AG10803 (cell line): ENCODE results near the gene TAS1R2.

ENCODE experiments used
- DNase-seq: peaks from one replicate; pipeline ENCODE4 v3.0.0; 2010; ENCODE audit warnings: low read depth
- H3K4me3 ChIP-seq: 2 replicates; pipeline ENCODE4 v1.5.1; 2011; ENCODE audit warnings: mild to moderate bottlenecking, low read length, control low read depth
- CTCF ChIP-seq: conservative IDR thresholded peaks from 2 replicates; pipeline ENCODE4 v1.5.1; 2011; ENCODE audit warnings: mild to moderate bottlenecking, low read length, control low read depth, inconsistent platforms

Gene TAS1R2

GRCh38 chr1:18879791-18880309, 20.4 kb upstream of the TAS1R2 start:
- TF ChIP-seq CTCF = no peak
- no peak for DNase-seq
- no peak overlapping the region for H3K4me3 ChIP-seq

- no peak overlapping the region for H3K4me3 ChIP-seq
- no peak for DNase-seq
- no peak for TF ChIP-seq CTCF
Observed at GRCh38 chr1:18879215-18879790, 19.8 kb upstream of the TAS1R2 start.

GRCh38 chr1:18878538-18879214, 19.2 kb upstream of the TAS1R2 start:
- H3K4me3 ChIP-seq = no peak overlapping the region
- DNase-seq = no peak
- no peak for TF ChIP-seq CTCF

- no peak for TF ChIP-seq CTCF
- DNase-seq = no peak
- no peak overlapping the region for H3K4me3 ChIP-seq
Observed at GRCh38 chr1:18877282-18877681, 17.8 kb upstream of the TAS1R2 start.

- H3K4me3 ChIP-seq = no peak overlapping the region
- DNase-seq = no peak
- TF ChIP-seq CTCF = no peak
Observed at GRCh38 chr1:18876210-18876609, 16.8 kb upstream of the TAS1R2 start.

GRCh38 chr1:18875796-18876128, 16.3 kb upstream of the TAS1R2 start:
- no peak for DNase-seq
- no peak for TF ChIP-seq CTCF
- H3K4me3 ChIP-seq = no peak overlapping the region

- TF ChIP-seq CTCF = peak; percentile 88
- H3K4me3 ChIP-seq = no peak overlapping the region
- DNase-seq = peak; percentile 84
Observed at GRCh38 chr1:18875107-18875795, 15.8 kb upstream of the TAS1R2 start.
